ENCODE measurements around the gene CDHR3.

DNA sequence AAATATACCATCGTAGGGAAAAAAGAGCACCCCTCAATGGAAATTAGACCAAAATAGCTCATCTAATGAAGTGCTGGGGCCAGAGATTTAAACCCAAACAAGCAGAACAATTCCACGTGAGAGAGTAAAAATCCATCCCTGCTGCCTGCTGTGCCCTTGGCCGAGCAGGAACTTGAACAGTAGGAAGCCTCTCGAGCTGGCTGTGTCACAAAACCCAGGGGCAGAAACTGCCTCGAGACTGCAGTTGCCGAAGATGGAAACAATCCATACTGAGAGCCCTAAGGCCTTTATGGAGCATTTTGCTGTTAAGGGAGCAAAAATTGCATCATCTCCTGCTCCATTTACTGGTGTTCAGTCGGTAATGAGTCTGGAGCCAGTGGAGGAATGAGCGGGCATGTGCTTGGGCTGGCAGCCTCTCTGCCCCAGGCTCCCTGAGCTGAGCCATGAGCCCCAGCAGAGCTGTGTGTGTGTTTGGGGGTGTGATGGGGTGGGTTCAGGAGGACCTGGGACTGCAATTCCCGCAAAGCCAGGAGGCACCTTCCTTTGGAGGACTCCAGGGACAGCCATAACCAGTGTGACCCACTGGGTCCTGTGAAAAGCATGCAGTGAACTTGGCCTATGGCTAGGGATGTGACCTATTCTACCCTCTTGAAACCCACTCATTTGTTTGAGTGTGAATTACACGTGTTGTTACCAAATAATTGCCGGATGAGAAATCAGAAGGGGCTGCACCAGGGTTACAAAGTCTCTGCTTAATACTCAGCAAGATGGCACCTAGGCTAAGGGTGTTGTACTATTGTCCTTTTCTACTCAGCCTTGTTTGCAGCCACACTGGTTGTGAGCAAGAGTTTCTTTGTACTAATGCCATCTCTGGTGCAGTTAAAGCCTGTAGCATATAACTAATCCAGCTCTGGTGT, 58.3 kb downstream of the CDHR3 start:
- TF ChIP-seq CTCF (IDR thresholded peaks at IDR 0.05; ENCODE audit: insufficient read depth, low read depth, low read length) (no peak), EZH2 (IDR thresholded peaks at IDR 0.05; ENCODE audit: insufficient read depth, low read length) (no peak)
